SU-DHL-6 (cell line): Measurements from ENCODE around the gene SH2B2.
A peak's percentile ranks its signal among the peaks of the same experiment; 100 is the strongest.
"Not testable (repeated sequence)": the region's sequence is repeated elsewhere in the genome, so short reads cannot be mapped to it uniquely, and the experiment has no call there.

Experiments used
- H2AFZ ChIP-seq: fragments of 200-600 bp; sonication (generic); 2 replicates; pipeline ENCODE4 v1.6.1; 2014; ENCODE audit warnings: low read depth, mild to moderate bottlenecking, moderate library complexity, mixed read lengths, antibody characterized with exemption, low read length; ENCODE audit not compliant: severe bottlenecking
- H3F3A ChIP-seq: fragments of 200-600 bp; shearing (Covaris generic); 2 replicates; pipeline ENCODE4 v1.6.0; 2016; ENCODE audit warnings: antibody characterized with exemption, mild to moderate bottlenecking; ENCODE audit not compliant: insufficient read depth
- H3K27ac ChIP-seq: fragments of 200-600 bp; sonication (generic); 2 replicates; pipeline ENCODE4 v1.5.1; 2016; ENCODE audit warnings: low read depth, mild to moderate bottlenecking, low read length, moderate library complexity, mixed read lengths
- H3K27me3 ChIP-seq: fragments of 200-600 bp; sonication (generic), shearing (Covaris generic); 2 replicates; pipeline ENCODE4 v1.6.0; 2014; ENCODE audit warnings: mild to moderate bottlenecking, low read length
- H3K36me3 ChIP-seq: fragments of 200-600 bp; sonication (generic); 2 replicates; pipeline ENCODE4 v1.6.1; 2014; ENCODE audit warnings: mild to moderate bottlenecking, low read length, mixed read lengths
- H3K4me2 ChIP-seq: fragments of 300-600, 200-600 bp; shearing (Covaris generic), sonication (generic); 2 replicates; pipeline ENCODE4 v1.6.0; 2014; ENCODE audit warnings: low read length, low read depth, mild to moderate bottlenecking; ENCODE audit not compliant: poor library complexity, severe bottlenecking
- H3K4me3 ChIP-seq: fragments of 200-600 bp; sonication (generic); 2 replicates; pipeline ENCODE4 v1.5.1; 2014; ENCODE audit warnings: antibody characterized with exemption, low read length, mild to moderate bottlenecking, mixed read lengths; ENCODE audit not compliant: insufficient read depth, poor library complexity, severe bottlenecking
- H3K79me2 ChIP-seq: fragments of 200-600 bp; sonication (generic); 2 replicates; pipeline ENCODE4 v1.6.1; 2014; ENCODE audit warnings: mild to moderate bottlenecking, low read length, moderate library complexity; ENCODE audit not compliant: insufficient read depth
- H3K9ac ChIP-seq: fragments of 200-600 bp; sonication (generic); 2 replicates; pipeline ENCODE4 v1.7.0; 2014; ENCODE audit warnings: mild to moderate bottlenecking, low read length
- H3K9me2 ChIP-seq: fragments of 200-600 bp; sonication (generic); replicated peaks from 2 replicates; pipeline ENCODE4 v1.6.1; 2014; ENCODE audit warnings: low read length; ENCODE audit not compliant: insufficient read depth
- H3K9me3 ChIP-seq: fragments of 200-600 bp; sonication (generic); 2 replicates; pipeline ENCODE4 v1.6.1; 2014; ENCODE audit warnings: low read length, mixed read lengths; ENCODE audit not compliant: insufficient read depth
- H4K20me1 ChIP-seq: fragments of 200-600 bp; sonication (generic); 2 replicates; pipeline ENCODE4 v1.6.1; 2014; ENCODE audit warnings: low read depth, mild to moderate bottlenecking, antibody characterized with exemption, low read length, moderate library complexity, mixed read lengths
- EZH2phosphoT487 ChIP-seq: fragments of 200-600 bp; sonication (generic), shearing (Covaris generic); conservative IDR thresholded peaks from 2 replicates; pipeline ENCODE4 v1.6.1; 2018; ENCODE audit warnings: mild to moderate bottlenecking, antibody characterized with exemption, low read length, moderate library complexity, mixed read lengths
- TF ChIP-seq, protein P1 (sequence below): fragments of 200-600 bp; sonication (generic); IDR thresholded peaks from one replicate; pipeline ENCODE4 v1.5.1; 2017; ENCODE audit warnings: antibody characterized with exemption, mild to moderate bottlenecking, low read length, moderate library complexity; ENCODE audit not compliant: insufficient read depth, poor library complexity, severe bottlenecking

SH2B2 gene

GRCh38 chr7:102296514-102296913 is 9.8 kb downstream of the SH2B2 start:
- H2AFZ ChIP-seq, result no peak overlapping the region
- peak overlapping the region; percentile 93; the same call in 1 of the 2 replicates for H3K27ac ChIP-seq
- H3K4me2 ChIP-seq, result no peak overlapping the region
- TF ChIP-seq, protein P1, sequence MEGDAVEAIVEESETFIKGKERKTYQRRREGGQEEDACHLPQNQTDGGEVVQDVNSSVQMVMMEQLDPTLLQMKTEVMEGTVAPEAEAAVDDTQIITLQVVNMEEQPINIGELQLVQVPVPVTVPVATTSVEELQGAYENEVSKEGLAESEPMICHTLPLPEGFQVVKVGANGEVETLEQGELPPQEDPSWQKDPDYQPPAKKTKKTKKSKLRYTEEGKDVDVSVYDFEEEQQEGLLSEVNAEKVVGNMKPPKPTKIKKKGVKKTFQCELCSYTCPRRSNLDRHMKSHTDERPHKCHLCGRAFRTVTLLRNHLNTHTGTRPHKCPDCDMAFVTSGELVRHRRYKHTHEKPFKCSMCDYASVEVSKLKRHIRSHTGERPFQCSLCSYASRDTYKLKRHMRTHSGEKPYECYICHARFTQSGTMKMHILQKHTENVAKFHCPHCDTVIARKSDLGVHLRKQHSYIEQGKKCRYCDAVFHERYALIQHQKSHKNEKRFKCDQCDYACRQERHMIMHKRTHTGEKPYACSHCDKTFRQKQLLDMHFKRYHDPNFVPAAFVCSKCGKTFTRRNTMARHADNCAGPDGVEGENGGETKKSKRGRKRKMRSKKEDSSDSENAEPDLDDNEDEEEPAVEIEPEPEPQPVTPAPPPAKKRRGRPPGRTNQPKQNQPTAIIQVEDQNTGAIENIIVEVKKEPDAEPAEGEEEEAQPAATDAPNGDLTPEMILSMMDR, result no peak
- no peak for TF ChIP-seq EZH2phosphoT487
- H3K79me2 ChIP-seq, result peaks cover 91% of the 10 kb centered on the region
- H3F3A ChIP-seq, result peaks cover 67% of the 10 kb centered on the region
- H3K36me3 ChIP-seq, result no peaks in the 10 kb centered on the region
- peaks cover 9% of the 10 kb centered on the region; the same call in 1 of the 2 replicates for H4K20me1 ChIP-seq
- H3K9me2 ChIP-seq, result no peaks in the 10 kb centered on the region
- H3K27me3 ChIP-seq, result no peaks in the 10 kb centered on the region
- H3K9me3 ChIP-seq, result no peaks in the 10 kb centered on the region
- no peak overlapping the region for H3K9ac ChIP-seq
- no peak overlapping the region for H3K4me3 ChIP-seq

- Histone ChIP-seq H3K9me2 (no peaks in the 10 kb centered on the region), H3K9me3 (no peaks in the 10 kb centered on the region), H3K27me3 (no peaks in the 10 kb centered on the region), H4K20me1 (peaks cover 9% of the 10 kb centered on the region; the same call in 1 of the 2 replicates), H3K27ac (peak overlapping the region; percentile 66), H3K79me2 (peaks cover 91% of the 10 kb centered on the region), H3K9ac (no peak overlapping the region), H3K36me3 (no peaks in the 10 kb centered on the region; the same call in 1 of the 2 replicates), H3K4me2 (no peak overlapping the region), H3K4me3 (no peak overlapping the region), H3F3A (peaks cover 68% of the 10 kb centered on the region), H2AFZ (no peak overlapping the region)
- TF ChIP-seq EZH2phosphoT487, result no peak
- TF ChIP-seq, protein P1, result no peak
Observed at GRCh38 chr7:102297487-102298218, 11.0 kb downstream of the SH2B2 start.

DNA sequence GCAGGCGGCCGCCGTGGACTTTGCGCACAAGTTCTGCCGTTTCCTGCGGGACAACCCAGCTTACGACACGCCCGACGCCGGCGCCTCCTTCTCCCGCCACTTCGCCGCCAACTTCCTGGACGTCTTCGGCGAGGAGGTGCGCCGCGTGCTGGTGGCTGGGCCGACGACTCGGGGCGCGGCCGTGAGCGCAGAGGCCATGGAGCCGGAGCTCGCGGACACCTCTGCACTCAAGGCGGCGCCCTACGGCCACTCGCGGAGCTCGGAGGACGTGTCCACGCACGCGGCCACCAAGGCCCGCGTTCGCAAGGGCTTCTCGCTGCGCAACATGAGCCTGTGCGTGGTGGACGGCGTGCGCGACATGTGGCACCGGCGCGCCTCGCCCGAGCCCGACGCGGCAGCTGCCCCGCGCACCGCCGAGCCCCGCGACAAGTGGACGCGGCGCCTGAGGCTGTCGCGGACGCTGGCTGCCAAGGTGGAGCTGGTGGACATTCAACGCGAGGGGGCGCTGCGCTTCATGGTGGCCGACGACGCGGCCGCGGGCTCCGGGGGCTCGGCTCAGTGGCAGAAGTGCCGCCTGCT is 14.1 kb downstream of the SH2B2 start:
- no peak for TF ChIP-seq EZH2phosphoT487
- TF ChIP-seq, protein P1, result no peak

DNA sequence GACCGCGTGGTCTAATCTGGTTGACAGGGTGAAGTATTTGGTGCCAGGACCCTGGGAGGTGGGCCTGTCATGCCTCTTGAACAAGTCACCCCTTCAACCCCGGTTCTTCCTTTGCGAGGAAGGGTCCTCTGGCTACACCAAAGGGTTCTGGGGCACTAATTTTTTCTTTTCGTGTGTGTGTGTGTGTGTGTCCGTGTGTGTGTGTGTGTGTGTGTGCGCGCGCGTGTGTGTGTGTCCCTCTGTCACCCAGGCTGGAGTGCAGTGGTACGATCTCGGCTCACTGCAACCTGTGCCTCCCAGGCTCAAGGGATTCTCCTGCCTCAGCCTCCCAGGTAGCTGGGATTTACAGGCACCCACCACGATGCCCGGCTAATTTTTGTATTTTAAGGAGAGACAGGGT is 14.7 kb downstream of the SH2B2 start:
- Histone ChIP-seq H3K9ac (0 out of 2 replicates have a peak overlapping the region, but pooled peaks have one; percentile 19), H3K4me2 (peak overlapping the region; percentile 63), H3K79me2 (peaks cover 67% of the 10 kb centered on the region), H3K27ac (peak overlapping the region; percentile 96), H3F3A (peaks cover 79% of the 10 kb centered on the region)
- not testable (repeated sequence) for H3K36me3 ChIP-seq, H3K4me3 ChIP-seq, H3K9me2 ChIP-seq, H4K20me1 ChIP-seq, H3K9me3 ChIP-seq, H2AFZ ChIP-seq, H3K27me3 ChIP-seq

More for the DNA sequence above, 14.1 kb downstream of the SH2B2 start:
- Histone ChIP-seq H3K79me2 (peaks cover 74% of the 10 kb centered on the region), H3F3A (peaks cover 78% of the 10 kb centered on the region), H3K4me3 (no peak overlapping the region), H3K27me3 (no peaks in the 10 kb centered on the region), H3K9ac (no peak overlapping the region), H3K4me2 (peak overlapping the region; percentile 63), H3K9me3 (no peaks in the 10 kb centered on the region), H3K36me3 (peaks cover 5% of the 10 kb centered on the region; the same call in 1 of the 2 replicates), H3K27ac (0 out of 2 replicates have a peak overlapping the region, but pooled peaks have one; percentile 96), H3K9me2 (no peaks in the 10 kb centered on the region), H4K20me1 (peaks cover 9% of the 10 kb centered on the region; the same call in 1 of the 2 replicates), H2AFZ (no peak overlapping the region)
